ENCODE measurements around the gene BCL2L12.
"Not testable (repeated sequence)": the region's sequence is repeated elsewhere in the genome, so short reads cannot be mapped to it uniquely, and the experiment has no call there.

The BCL2L12 gene

DNA sequence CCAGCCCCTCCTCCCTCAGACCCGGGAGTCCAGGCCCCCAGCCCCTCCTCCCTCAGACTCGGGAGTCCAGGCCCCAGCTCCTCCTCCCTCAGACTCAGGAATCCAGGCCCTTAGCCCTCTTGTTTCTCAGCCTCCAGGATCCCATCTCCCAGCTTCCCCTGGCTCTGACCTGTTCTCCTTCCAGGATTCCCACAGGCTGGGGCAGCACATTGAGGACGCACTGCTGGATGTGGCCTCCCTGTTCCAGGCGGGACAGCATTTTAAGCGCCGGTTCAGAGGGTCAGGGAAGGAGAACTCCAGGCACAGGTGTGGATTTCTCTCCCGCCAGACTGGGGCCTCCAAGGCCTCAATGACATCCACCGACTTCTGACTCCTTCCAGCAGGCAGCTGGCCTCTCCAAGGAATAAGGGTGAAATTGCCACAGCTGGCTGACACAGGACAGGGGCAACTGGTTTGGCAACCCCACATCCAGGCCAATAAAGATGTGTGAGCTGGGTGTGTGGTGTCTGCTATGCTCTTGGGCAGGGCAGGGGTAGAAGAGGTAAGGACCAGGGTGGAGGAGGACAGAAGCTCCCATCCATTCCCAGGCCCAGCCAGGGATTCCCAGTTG lies 47.6 kb downstream of the BCL2L12 start:
- no peak for DNase-seq

GRCh38 chr19:49716154-49716553 lies 50.4 kb downstream of the BCL2L12 start:
- no peak for DNase-seq

DNA sequence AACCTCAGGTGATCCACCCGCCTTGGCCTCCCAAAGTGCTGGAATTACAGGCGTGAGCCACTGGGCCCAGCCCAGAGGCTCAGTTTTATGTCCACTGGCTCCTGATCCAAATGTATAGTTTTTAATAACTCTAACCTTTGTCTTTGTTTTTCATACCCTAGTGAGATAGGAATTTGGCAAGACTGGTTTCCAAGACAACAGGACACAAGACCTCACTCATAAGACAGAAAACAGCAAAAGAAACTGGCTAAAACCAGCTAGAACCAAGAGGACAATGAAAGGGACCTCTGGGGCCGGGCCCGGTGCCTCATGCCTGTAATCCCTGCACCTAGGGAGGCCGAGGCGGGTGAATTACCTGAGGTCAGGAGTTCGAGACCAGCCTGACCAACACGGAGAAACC lies 52.8 kb downstream of the BCL2L12 start:
- DNase-seq = no peak

- DNase-seq = no peak
These were observed 53.3 kb downstream of the BCL2L12 start for GRCh38 chr19:49718991-49719390.

DNA sequence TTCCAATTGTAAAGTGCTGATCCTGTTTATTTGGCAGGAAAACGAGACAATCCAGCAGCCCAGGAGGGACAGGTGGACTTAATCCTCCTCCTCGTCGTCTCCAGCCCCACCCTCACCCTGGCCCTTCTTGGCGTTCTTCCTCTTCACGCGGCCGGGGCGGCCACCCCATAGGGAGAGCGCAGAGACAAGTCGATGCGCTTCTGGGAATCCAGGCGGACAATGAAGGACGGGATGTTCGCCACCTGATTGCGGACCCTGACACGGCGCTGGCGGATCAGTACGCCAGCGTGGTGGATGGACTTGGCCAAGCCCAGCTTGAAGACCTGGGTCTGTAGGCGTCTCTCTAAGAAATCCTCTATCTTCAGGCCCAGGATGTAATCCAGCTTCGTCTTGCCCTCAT lies 53.7 kb downstream of the BCL2L12 start:
- DNase-seq = not testable (repeated sequence)

All from GOT3 (cell line).